HUES48 (cell line): ENCODE results near the gene PLBD2.

Source experiments
- H3K27ac ChIP-seq: one replicate; pipeline ENCODE4 v1.7.0; 2013; ENCODE audit warnings: low read depth, low read length, inconsistent platforms
- H3K27me3 ChIP-seq: 2 replicates; pipeline ENCODE4 v1.6.1; 2013; ENCODE audit warnings: mild to moderate bottlenecking, low read length; ENCODE audit not compliant: control insufficient read depth, insufficient read depth
- H3K36me3 ChIP-seq: 2 replicates; pipeline ENCODE4 v1.6.1; 2013; ENCODE audit warnings: low read length; ENCODE audit not compliant: control insufficient read depth, insufficient read depth
- H3K4me1 ChIP-seq: 2 replicates; pipeline ENCODE4 v1.6.1; 2013; ENCODE audit warnings: mild to moderate bottlenecking, low read length; ENCODE audit not compliant: control insufficient read depth, insufficient read depth
- H3K4me3 ChIP-seq: 2 replicates; pipeline ENCODE4 v1.5.1; 2013; ENCODE audit warnings: mild to moderate bottlenecking, low read depth, low read length
- H3K9ac ChIP-seq: 2 replicates; pipeline ENCODE4 v1.6.1; 2013; ENCODE audit warnings: mild to moderate bottlenecking, low read depth, low read length, moderate library complexity
- H3K9me3 ChIP-seq: 2 replicates; pipeline ENCODE4 v1.6.1; 2013; ENCODE audit warnings: low read length; ENCODE audit not compliant: control insufficient read depth, insufficient read depth

Gene PLBD2

GRCh38 chr12:113373440-113373839, 15.1 kb downstream of the PLBD2 start:
- H3K9ac ChIP-seq, result no peak overlapping the region
- no peak overlapping the region for H3K27ac ChIP-seq
- no peaks in the 10 kb centered on the region for H3K4me1 ChIP-seq
- no peak overlapping the region for H3K4me3 ChIP-seq
- H3K27me3 ChIP-seq, result no peaks in the 10 kb centered on the region
- no peaks in the 10 kb centered on the region for H3K9me3 ChIP-seq
- peaks cover 36% of the 10 kb centered on the region for H3K36me3 ChIP-seq

- Histone ChIP-seq H3K4me3 (no peak overlapping the region), H3K9ac (no peak overlapping the region), H3K9me3 (no peaks in the 10 kb centered on the region), H3K36me3 (peaks cover 36% of the 10 kb centered on the region), H3K27me3 (no peaks in the 10 kb centered on the region), H3K27ac (no peak overlapping the region), H3K4me1 (no peaks in the 10 kb centered on the region)
These were observed 15.6 kb downstream of the PLBD2 start for GRCh38 chr12:113373969-113374368.

GRCh38 chr12:113374823-113375428, 16.5 kb downstream of the PLBD2 start:
- no peaks in the 10 kb centered on the region for H3K4me1 ChIP-seq
- H3K27me3 ChIP-seq, result no peaks in the 10 kb centered on the region
- H3K9me3 ChIP-seq, result no peaks in the 10 kb centered on the region
- no peak overlapping the region for H3K27ac ChIP-seq
- H3K4me3 ChIP-seq, result no peak overlapping the region
- H3K9ac ChIP-seq, result no peak overlapping the region
- peaks cover 31% of the 10 kb centered on the region for H3K36me3 ChIP-seq

- H3K4me1 ChIP-seq, result no peaks in the 10 kb centered on the region
- no peak overlapping the region for H3K4me3 ChIP-seq
- no peaks in the 10 kb centered on the region for H3K9me3 ChIP-seq
- no peak overlapping the region for H3K27ac ChIP-seq
- no peaks in the 10 kb centered on the region for H3K27me3 ChIP-seq
- peaks cover 24% of the 10 kb centered on the region for H3K36me3 ChIP-seq
- no peak overlapping the region for H3K9ac ChIP-seq
These were observed 19.9 kb downstream of the PLBD2 start for GRCh38 chr12:113378291-113378690.

GRCh38 chr12:113381220-113381619, 22.8 kb downstream of the PLBD2 start:
- Histone ChIP-seq H3K4me3 (no peak overlapping the region), H3K4me1 (no peaks in the 10 kb centered on the region), H3K27me3 (no peaks in the 10 kb centered on the region), H3K27ac (no peak overlapping the region), H3K9ac (no peak overlapping the region), H3K9me3 (no peaks in the 10 kb centered on the region), H3K36me3 (peaks cover 20% of the 10 kb centered on the region)

DNA sequence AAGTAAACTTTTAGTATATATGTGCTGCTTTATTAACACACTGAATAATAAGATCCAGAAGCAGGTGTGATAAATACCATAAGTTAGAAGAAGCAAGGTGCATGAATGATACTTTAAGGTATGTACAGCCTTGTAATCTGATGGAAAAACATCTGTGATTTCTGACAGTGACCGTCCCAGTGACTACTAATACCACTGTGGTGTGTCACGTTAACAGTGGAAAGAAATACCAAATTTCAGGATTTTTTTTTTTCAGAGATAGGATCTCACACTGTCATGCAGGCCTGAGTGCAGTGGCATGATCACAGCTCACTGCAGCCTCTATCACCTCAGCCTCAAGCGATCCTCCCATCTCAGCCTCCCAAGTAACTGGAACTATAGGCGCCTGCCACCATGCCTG, 23.8 kb downstream of the PLBD2 start:
- H3K36me3 ChIP-seq, result peaks cover 21% of the 10 kb centered on the region

GRCh38 chr12:113384778-113385177, 26.4 kb downstream of the PLBD2 start:
- Histone ChIP-seq H3K36me3 (peaks cover 30% of the 10 kb centered on the region), H3K27ac (no peak overlapping the region), H3K27me3 (no peaks in the 10 kb centered on the region), H3K9ac (no peak overlapping the region), H3K4me1 (no peaks in the 10 kb centered on the region), H3K4me3 (no peak overlapping the region), H3K9me3 (no peaks in the 10 kb centered on the region)

More for the DNA sequence above, 23.8 kb downstream of the PLBD2 start:
- Histone ChIP-seq H3K27ac (no peak overlapping the region), H3K4me1 (no peaks in the 10 kb centered on the region), H3K9me3 (no peaks in the 10 kb centered on the region), H3K9ac (no peak overlapping the region), H3K4me3 (no peak overlapping the region), H3K27me3 (no peaks in the 10 kb centered on the region)

- Histone ChIP-seq H3K36me3 (peaks cover 32% of the 10 kb centered on the region), H3K27me3 (no peaks in the 10 kb centered on the region), H3K9me3 (no peaks in the 10 kb centered on the region), H3K9ac (no peak overlapping the region), H3K27ac (no peak overlapping the region), H3K4me1 (no peaks in the 10 kb centered on the region), H3K4me3 (no peak overlapping the region)
These were observed 27.0 kb downstream of the PLBD2 start for GRCh38 chr12:113385282-113385882.

DNA sequence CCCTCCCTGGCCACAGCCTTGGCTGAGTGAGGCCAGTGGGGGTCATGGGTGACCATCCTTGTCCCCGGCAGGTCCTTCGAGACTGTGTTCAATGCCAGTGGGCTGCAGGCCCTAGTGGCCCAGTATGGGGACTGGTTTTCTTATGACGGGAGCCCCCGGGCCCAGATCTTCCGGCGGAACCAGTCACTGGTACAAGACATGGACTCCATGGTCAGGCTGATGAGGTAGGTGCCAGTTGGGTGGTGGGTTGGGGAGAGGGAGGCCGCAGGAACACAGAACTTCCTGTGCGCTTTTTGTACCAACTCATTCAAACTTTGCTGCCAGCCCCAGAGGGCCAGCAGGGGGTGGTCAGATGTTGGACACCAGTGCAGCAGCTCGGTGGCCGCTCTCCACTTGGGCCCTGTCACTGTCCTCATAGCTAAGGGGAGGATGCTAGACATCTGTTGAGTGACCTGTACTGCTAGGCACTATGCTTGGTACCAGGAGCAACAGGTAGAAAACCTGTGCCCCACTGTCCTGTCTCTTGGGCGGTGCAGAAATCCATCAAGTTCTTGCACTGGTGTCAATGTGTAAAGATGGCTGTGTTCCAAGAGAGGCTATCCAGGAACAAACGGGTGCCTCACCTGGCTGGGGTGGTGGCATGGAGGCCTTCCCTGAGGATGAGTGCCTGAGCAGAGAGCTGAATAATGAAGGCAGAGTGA, 28.6 kb downstream of the PLBD2 start:
- H3K4me3 ChIP-seq, result no peak overlapping the region
- no peaks in the 10 kb centered on the region for H3K9me3 ChIP-seq
- H3K36me3 ChIP-seq, result peaks cover 32% of the 10 kb centered on the region
- no peaks in the 10 kb centered on the region for H3K27me3 ChIP-seq
- no peak overlapping the region for H3K9ac ChIP-seq
- H3K4me1 ChIP-seq, result no peaks in the 10 kb centered on the region
- H3K27ac ChIP-seq, result no peak overlapping the region

DNA sequence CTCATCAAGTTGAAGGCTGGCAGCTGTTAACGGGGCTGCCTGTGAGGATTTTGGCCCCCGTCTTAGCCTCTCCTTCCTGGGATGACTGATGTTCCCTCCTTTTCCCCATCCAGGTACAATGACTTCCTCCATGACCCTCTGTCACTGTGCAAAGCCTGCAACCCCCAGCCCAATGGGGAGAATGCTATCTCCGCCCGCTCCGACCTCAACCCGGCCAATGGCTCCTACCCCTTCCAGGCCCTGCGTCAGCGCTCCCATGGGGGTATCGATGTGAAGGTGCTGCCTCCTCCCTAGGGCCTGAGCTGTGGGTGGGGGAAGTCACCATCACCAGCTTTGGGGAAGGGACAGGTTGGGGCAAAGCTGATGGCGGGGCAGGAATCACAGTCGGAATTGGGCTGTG, 29.2 kb downstream of the PLBD2 start:
- Histone ChIP-seq H3K27me3 (no peaks in the 10 kb centered on the region), H3K36me3 (peaks cover 32% of the 10 kb centered on the region), H3K4me3 (no peak overlapping the region), H3K9ac (no peak overlapping the region), H3K4me1 (no peaks in the 10 kb centered on the region), H3K27ac (no peak overlapping the region), H3K9me3 (no peaks in the 10 kb centered on the region)

DNA sequence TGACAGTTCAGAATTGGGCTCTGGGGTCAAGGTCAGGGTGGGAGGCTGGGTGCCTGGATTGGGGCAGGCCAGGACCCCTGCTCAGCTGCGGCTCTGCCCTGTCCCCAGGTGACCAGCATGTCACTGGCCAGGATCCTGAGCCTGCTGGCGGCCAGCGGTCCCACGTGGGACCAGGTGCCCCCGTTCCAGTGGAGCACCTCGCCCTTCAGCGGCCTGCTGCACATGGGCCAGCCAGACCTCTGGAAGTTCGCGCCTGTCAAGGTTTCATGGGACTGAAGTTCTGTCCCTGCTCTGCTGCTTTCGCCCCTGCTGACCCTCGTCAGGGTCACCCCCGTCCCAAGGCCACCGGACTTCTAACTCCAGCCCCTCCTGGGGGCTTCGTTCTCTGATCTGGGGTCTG, 30.0 kb downstream of the PLBD2 start:
- no peak overlapping the region for H3K9ac ChIP-seq
- peaks cover 32% of the 10 kb centered on the region for H3K36me3 ChIP-seq
- no peak overlapping the region for H3K4me3 ChIP-seq

More for the DNA sequence above, 30.0 kb downstream of the PLBD2 start:
- H3K27me3 ChIP-seq, result no peaks in the 10 kb centered on the region
- H3K9me3 ChIP-seq, result no peaks in the 10 kb centered on the region
- H3K27ac ChIP-seq, result no peak overlapping the region
- no peaks in the 10 kb centered on the region for H3K4me1 ChIP-seq
